ENCODE results near the gene GPR137.

The GPR137 gene

DNA sequence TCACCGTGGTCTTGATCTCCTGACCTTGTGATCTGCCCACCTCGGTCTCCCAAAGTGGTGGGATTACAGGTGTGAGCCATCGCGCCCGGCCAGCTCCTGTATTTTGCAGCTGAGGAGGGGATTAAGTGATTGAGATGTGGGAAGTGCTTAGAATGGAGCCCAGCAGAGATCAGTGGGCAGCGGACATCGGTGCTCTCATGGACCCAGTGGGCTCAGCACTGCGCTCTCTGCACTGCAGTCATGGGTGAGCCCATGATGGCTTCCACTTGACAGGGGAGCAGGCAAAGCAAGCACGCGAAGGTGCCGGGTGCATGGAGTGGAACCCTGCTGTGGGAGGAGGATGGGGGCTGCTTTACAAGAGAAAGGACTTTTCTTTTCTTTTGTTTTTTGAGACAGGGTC lies 45.2 kb downstream of the GPR137 start:
- peak overlapping the region; percentile 44 for H2BK15ac ChIP-seq (ENCODE audit: low read length)
- H3K27ac ChIP-seq (replicated peaks; ENCODE audit: low read length): no peak overlapping the region
- no peak overlapping the region for H3K9ac ChIP-seq (ENCODE audit: low read depth, low read length, poor library complexity)
- H2BK5ac ChIP-seq (ENCODE audit: low read length): no peak overlapping the region
- H2BK12ac ChIP-seq (ENCODE audit: low read length): no peak overlapping the region
- DNase-seq (ENCODE audit: low spot score): no peak
- H3K4ac ChIP-seq (ENCODE audit: low read length): no peak overlapping the region
- H3K79me1 ChIP-seq (ENCODE audit: low read depth, low read length): no peaks in the 10 kb centered on the region
- H3K4me3 ChIP-seq (ENCODE audit: low read length in 2 of 2): no peak overlapping the region
- no peak overlapping the region for H4K8ac ChIP-seq (ENCODE audit: low read depth, low read length)
- no peaks in the 10 kb centered on the region for H3K9me3 ChIP-seq (replicated peaks in 1 of 2; ENCODE audit: control insufficient read depth in 2 of 2, insufficient read depth in 1 of 2, low read depth in 1 of 2, low read length in 2 of 2)
- no peak overlapping the region for H2AK5ac ChIP-seq (ENCODE audit: low read depth, low read length)
- no peak overlapping the region for H2AFZ ChIP-seq (ENCODE audit: low read length)
- peaks cover 0 to 2% of the 10 kb centered on the region in 2 donors for H3K4me1 ChIP-seq (ENCODE audit: control insufficient read depth in 2 of 2, insufficient read depth in 1 of 2, low read depth in 1 of 2, low read length in 2 of 2)
- H4K91ac ChIP-seq (ENCODE audit: low read depth, low read length, poor library complexity): no peak overlapping the region
- no peak overlapping the region for H3K14ac ChIP-seq (ENCODE audit: low read length)
- H3K36me3 ChIP-seq (replicated peaks in 1 of 2; ENCODE audit: control insufficient read depth in 2 of 2, insufficient read depth in 2 of 2, low read length in 2 of 2): peaks cover 0 to 2% of the 10 kb centered on the region in 2 donors
- H3K18ac ChIP-seq (ENCODE audit: low read length): peak overlapping the region; percentile 77
- no peak overlapping the region for H2BK120ac ChIP-seq (ENCODE audit: low read depth, low read length)
- no peak overlapping the region for H3K4me2 ChIP-seq (ENCODE audit: insufficient read depth, low read length, poor library complexity, severe bottlenecking)
- WGBS, 2 donors (ENCODE audit: extremely low coverage in 2 of 2, insufficient read length in 2 of 2, insufficient replicate concordance in 1 of 2): no CpG with 5 or more reads among the region's 11 CpGs
- H3K27me3 ChIP-seq (ENCODE audit: control insufficient read depth in 3 of 3, insufficient read depth in 3 of 3, low read depth in 1 of 3, low read length in 3 of 3): no peaks in the 10 kb centered on the region
- H3K23ac ChIP-seq (ENCODE audit: low read depth, low read length, poor library complexity): no peak overlapping the region

DNA sequence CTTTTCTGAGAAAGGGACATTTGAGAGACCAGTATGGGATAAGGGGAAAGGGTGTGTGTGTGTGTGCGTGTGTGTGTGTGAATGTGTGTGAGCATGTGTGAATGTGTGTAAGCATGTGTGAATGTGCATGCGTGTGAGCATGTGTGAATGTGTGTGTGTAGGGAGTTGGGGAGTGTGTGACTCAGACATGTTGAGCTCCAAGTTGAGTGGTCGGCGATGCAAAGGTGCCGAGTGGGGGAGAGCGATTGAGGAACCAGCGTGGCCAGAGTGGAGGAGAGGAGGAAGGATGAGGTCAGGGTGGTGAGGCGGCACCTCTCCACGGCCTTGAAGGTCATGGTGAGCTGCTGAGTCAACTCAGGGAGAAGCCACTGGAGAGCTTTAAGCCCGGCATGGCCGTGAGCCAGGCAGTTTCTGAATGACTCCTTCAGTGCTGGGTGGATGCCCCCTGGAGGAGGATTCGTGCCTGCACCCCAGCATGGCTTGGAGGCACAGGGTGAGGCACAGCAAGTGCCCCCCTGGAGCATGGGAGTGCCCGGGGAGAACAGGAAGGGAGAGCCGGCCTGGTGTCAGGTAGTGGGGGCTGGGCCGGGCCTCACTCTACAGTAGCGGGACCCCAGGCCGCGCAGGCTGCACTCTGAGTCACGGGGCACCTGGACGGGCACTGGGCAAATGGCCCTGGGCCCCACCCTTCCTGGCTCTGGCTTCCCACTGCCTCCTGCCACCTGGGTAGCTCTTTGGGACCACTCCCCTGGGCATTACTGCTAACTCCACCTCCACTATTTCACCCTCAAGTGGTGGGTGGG lies 46.1 kb downstream of the GPR137 start:
- peak overlapping the region; percentile 29 for H4K8ac ChIP-seq (ENCODE audit: low read depth, low read length)
- H2AK5ac ChIP-seq (ENCODE audit: low read depth, low read length): peak overlapping the region; percentile 75
- H3K4me3 ChIP-seq (ENCODE audit: low read length in 2 of 2): peak overlapping the region in 1 of 2 donors; percentile 7
- peaks cover 0 to 2% of the 10 kb centered on the region in 2 donors for H3K4me1 ChIP-seq (ENCODE audit: control insufficient read depth in 2 of 2, insufficient read depth in 1 of 2, low read depth in 1 of 2, low read length in 2 of 2)
- peak overlapping the region; percentile 8 for H3K14ac ChIP-seq (ENCODE audit: low read length)
- no peak overlapping the region for H2BK15ac ChIP-seq (ENCODE audit: low read length)
- H3K23ac ChIP-seq (ENCODE audit: low read depth, low read length, poor library complexity): peak overlapping the region; percentile 93
- H2BK12ac ChIP-seq (ENCODE audit: low read length): peak overlapping the region; percentile 41
- H4K91ac ChIP-seq (ENCODE audit: low read depth, low read length, poor library complexity): no peak overlapping the region
- H3K18ac ChIP-seq (ENCODE audit: low read length): peak overlapping the region; percentile 57
- H2BK5ac ChIP-seq (ENCODE audit: low read length): peak overlapping the region; percentile 75
- H2AFZ ChIP-seq (ENCODE audit: low read length): no peak overlapping the region
- H2BK120ac ChIP-seq (ENCODE audit: low read depth, low read length): no peak overlapping the region
- H3K36me3 ChIP-seq (replicated peaks in 1 of 2; ENCODE audit: control insufficient read depth in 2 of 2, insufficient read depth in 2 of 2, low read length in 2 of 2): peaks cover 0 to 2% of the 10 kb centered on the region in 2 donors
- H3K27me3 ChIP-seq (ENCODE audit: control insufficient read depth in 3 of 3, insufficient read depth in 3 of 3, low read depth in 1 of 3, low read length in 3 of 3): no peaks in the 10 kb centered on the region
- H3K4me2 ChIP-seq (ENCODE audit: insufficient read depth, low read length, poor library complexity, severe bottlenecking): no peak overlapping the region
- peak overlapping the region; percentile 21 for H3K9ac ChIP-seq (ENCODE audit: low read depth, low read length, poor library complexity)
- 100% methylated on average over 1 of the region's 20 CpGs; no CpG with 5 or more reads in 1 of the 2 donors for WGBS, 2 donors (ENCODE audit: extremely low coverage in 2 of 2, insufficient read length in 2 of 2, insufficient replicate concordance in 1 of 2)
- peak overlapping the region; percentile 53 for H3K4ac ChIP-seq (ENCODE audit: low read length)
- no peak for DNase-seq (ENCODE audit: low spot score)
- H3K9me3 ChIP-seq (replicated peaks in 1 of 2; ENCODE audit: control insufficient read depth in 2 of 2, insufficient read depth in 1 of 2, low read depth in 1 of 2, low read length in 2 of 2): no peaks in the 10 kb centered on the region
- H3K27ac ChIP-seq (replicated peaks; ENCODE audit: low read length): no peak overlapping the region
- H3K79me1 ChIP-seq (ENCODE audit: low read depth, low read length): no peaks in the 10 kb centered on the region

DNA sequence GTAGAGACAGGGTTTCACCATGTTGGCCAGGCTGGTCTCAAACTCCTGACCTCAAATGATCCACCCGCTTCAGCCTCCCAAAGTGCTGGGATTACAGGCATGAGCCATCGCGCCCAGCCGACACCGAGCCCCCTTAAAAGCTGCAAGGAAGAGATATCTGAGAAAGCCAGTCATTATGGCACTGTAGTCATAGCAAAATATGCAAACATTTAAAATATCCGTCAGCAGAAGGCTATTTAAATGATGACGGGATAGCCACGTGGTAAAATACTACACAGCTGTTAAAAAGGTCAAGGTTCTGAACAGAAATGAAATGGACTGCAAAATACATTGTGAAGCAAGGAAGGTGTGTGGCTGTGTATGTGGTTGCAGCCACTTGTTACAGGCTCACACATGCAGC lies 47.9 kb downstream of the GPR137 start:
- Histone ChIP-seq H2AFZ (ENCODE audit: low read length) (no peak overlapping the region), H3K9ac (ENCODE audit: low read depth, low read length, poor library complexity) (no peak overlapping the region), H3K4me2 (ENCODE audit: insufficient read depth, low read length, poor library complexity, severe bottlenecking) (no peak overlapping the region), H3K79me1 (ENCODE audit: low read depth, low read length) (no peaks in the 10 kb centered on the region), H3K9me3 (replicated peaks in 1 of 2; ENCODE audit: control insufficient read depth in 2 of 2, insufficient read depth in 1 of 2, low read depth in 1 of 2, low read length in 2 of 2) (no peaks in the 10 kb centered on the region), H2BK15ac (ENCODE audit: low read length) (no peak overlapping the region), H3K14ac (ENCODE audit: low read length) (no peak overlapping the region), H3K4me3 (ENCODE audit: low read length in 2 of 2) (no peak overlapping the region), H3K23ac (ENCODE audit: low read depth, low read length, poor library complexity) (no peak overlapping the region), H3K27me3 (ENCODE audit: control insufficient read depth in 3 of 3, insufficient read depth in 3 of 3, low read depth in 1 of 3, low read length in 3 of 3) (peaks cover 0 to 3% (median 0%) of the 10 kb centered on the region in 3 experiments), H3K27ac (replicated peaks; ENCODE audit: low read length) (no peak overlapping the region), H4K91ac (ENCODE audit: low read depth, low read length, poor library complexity) (no peak overlapping the region), H3K18ac (ENCODE audit: low read length) (no peak overlapping the region), H2BK5ac (ENCODE audit: low read length) (no peak overlapping the region), H3K4me1 (ENCODE audit: control insufficient read depth in 2 of 2, insufficient read depth in 1 of 2, low read depth in 1 of 2, low read length in 2 of 2) (peaks cover 0 to 2% of the 10 kb centered on the region in 2 donors), H2AK5ac (ENCODE audit: low read depth, low read length) (no peak overlapping the region), H3K4ac (ENCODE audit: low read length) (no peak overlapping the region), H2BK120ac (ENCODE audit: low read depth, low read length) (no peak overlapping the region), H4K8ac (ENCODE audit: low read depth, low read length) (no peak overlapping the region), H3K36me3 (replicated peaks in 1 of 2; ENCODE audit: control insufficient read depth in 2 of 2, insufficient read depth in 2 of 2, low read length in 2 of 2) (peaks cover 0 to 2% of the 10 kb centered on the region in 2 donors), H2BK12ac (ENCODE audit: low read length) (no peak overlapping the region)
- WGBS, 2 donors (ENCODE audit: extremely low coverage in 2 of 2, insufficient read length in 2 of 2, insufficient replicate concordance in 1 of 2): no CpG with 5 or more reads among the region's 8 CpGs
- no peak for DNase-seq (ENCODE audit: low spot score)

Data from neuronal stem cell (in vitro differentiated cells).